ENCODE measurements around the gene P2RY8. TPM values are rescaled to one million over a fixed set of nuclear protein-coding genes. Genes with fewer than 3 reads are reported as not detected.
"Not testable (repeated sequence)": the region's sequence is repeated elsewhere in the genome, so short reads cannot be mapped to it uniquely, and the experiment has no call there.

The P2RY8 gene
- total RNA-seq, 1 experiment from 2014 or later = not detected

- no peaks in the 10 kb centered on the region for H3K9me3 Mint-ChIP-seq (ENCODE audit: low read depth, unreplicated experiment)
- CTCF ChIA-PET = no interaction called here
- BruUV-seq (replicated peaks) = no TSS peak
- no peak overlapping the region for H3K4me3 Mint-ChIP-seq (ENCODE audit: low read depth, unreplicated experiment)
- no peaks in the 10 kb centered on the region for H3K4me1 Mint-ChIP-seq (ENCODE audit: low read depth, unreplicated experiment)
- intact Hi-C loops (cut with micrococcal nuclease; ENCODE audit: unreplicated experiment) = no loop called here
- H3K27me3 Mint-ChIP-seq (ENCODE audit: unreplicated experiment) = no peaks in the 10 kb centered on the region
- peaks cover 8% of the 10 kb centered on the region for H3K36me3 Mint-ChIP-seq (ENCODE audit: insufficient read depth, unreplicated experiment)
- DNase-seq = no peak
- TF ChIP-seq, protein P1, sequence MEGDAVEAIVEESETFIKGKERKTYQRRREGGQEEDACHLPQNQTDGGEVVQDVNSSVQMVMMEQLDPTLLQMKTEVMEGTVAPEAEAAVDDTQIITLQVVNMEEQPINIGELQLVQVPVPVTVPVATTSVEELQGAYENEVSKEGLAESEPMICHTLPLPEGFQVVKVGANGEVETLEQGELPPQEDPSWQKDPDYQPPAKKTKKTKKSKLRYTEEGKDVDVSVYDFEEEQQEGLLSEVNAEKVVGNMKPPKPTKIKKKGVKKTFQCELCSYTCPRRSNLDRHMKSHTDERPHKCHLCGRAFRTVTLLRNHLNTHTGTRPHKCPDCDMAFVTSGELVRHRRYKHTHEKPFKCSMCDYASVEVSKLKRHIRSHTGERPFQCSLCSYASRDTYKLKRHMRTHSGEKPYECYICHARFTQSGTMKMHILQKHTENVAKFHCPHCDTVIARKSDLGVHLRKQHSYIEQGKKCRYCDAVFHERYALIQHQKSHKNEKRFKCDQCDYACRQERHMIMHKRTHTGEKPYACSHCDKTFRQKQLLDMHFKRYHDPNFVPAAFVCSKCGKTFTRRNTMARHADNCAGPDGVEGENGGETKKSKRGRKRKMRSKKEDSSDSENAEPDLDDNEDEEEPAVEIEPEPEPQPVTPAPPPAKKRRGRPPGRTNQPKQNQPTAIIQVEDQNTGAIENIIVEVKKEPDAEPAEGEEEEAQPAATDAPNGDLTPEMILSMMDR (IDR thresholded peaks at IDR 0.05; ENCODE audit: unreplicated experiment) = no peak
- no peak overlapping the region for H3K27ac Mint-ChIP-seq (ENCODE audit: unreplicated experiment)
These were observed 52.4 kb downstream of the P2RY8 start for GRCh38 chrX:1484638-1485019.

DNA sequence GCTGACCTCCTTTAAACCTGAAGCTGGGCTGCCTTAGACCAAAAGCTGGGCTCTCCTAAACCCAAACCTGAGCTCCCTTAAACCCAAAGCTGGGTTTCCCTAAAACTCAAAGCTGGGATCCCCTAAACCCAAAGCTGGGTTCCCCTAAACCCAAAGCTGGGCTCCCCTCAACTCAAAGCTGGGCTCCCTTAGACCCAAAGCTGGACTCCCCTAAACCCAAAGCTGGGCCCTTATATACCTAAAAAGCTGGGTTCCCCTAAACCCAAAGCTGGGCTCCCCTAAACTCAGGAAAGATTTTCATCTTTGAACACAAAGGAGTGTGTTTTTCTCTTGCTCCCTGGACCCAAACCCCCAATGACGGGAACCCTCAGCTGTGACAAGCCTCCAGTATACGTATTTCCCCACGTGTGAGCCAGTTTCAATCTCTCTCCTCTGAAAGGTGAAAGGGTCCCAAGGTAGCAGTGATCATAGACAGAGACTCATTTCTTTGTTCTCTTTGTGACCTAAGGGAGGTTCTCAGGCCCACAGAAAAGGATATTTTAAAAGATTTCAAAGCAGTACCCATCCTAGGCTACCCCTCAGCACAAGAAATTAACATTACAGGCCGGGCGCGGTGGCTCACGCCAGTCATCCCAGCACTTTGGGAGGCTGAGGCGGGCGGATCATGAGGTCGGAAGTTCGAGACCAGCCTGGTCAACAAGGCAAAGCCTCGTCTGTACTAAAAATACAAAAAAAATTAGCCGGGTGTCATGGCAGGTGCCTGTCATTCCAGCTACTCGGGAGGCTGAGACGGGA lies 52.9 kb downstream of the P2RY8 start:
- TF ChIP-seq, protein P1 (IDR thresholded peaks at IDR 0.05; ENCODE audit: unreplicated experiment) = no peak
- no peak for DNase-seq
- CTCF ChIA-PET = no interaction called here
- BruUV-seq (replicated peaks) = no TSS peak
- intact Hi-C loops (cut with micrococcal nuclease; ENCODE audit: unreplicated experiment) = no loop called here
- H3K4me3 Mint-ChIP-seq (ENCODE audit: low read depth, unreplicated experiment) = no peak overlapping the region
- no peaks in the 10 kb centered on the region for H3K9me3 Mint-ChIP-seq (ENCODE audit: low read depth, unreplicated experiment)
- no peak overlapping the region for H3K27ac Mint-ChIP-seq (ENCODE audit: unreplicated experiment)
- no peaks in the 10 kb centered on the region for H3K4me1 Mint-ChIP-seq (ENCODE audit: low read depth, unreplicated experiment)
- no peaks in the 10 kb centered on the region for H3K27me3 Mint-ChIP-seq (ENCODE audit: unreplicated experiment)
- peaks cover 8% of the 10 kb centered on the region for H3K36me3 Mint-ChIP-seq (ENCODE audit: insufficient read depth, unreplicated experiment)

- H3K4me1 Mint-ChIP-seq (ENCODE audit: low read depth, unreplicated experiment); CTCF ChIA-PET; intact Hi-C loops (cut with micrococcal nuclease; ENCODE audit: unreplicated experiment); H3K36me3 Mint-ChIP-seq (ENCODE audit: insufficient read depth, unreplicated experiment); DNase-seq; H3K9me3 Mint-ChIP-seq (ENCODE audit: low read depth, unreplicated experiment); H3K4me3 Mint-ChIP-seq (ENCODE audit: low read depth, unreplicated experiment); H3K27ac Mint-ChIP-seq (ENCODE audit: unreplicated experiment); BruUV-seq (replicated peaks): not testable (repeated sequence)
- H3K27me3 Mint-ChIP-seq (ENCODE audit: unreplicated experiment) = peaks cover 13% of the 10 kb centered on the region
These were observed 54.5 kb downstream of the P2RY8 start for GRCh38 chrX:1482530-1482928.

DNA sequence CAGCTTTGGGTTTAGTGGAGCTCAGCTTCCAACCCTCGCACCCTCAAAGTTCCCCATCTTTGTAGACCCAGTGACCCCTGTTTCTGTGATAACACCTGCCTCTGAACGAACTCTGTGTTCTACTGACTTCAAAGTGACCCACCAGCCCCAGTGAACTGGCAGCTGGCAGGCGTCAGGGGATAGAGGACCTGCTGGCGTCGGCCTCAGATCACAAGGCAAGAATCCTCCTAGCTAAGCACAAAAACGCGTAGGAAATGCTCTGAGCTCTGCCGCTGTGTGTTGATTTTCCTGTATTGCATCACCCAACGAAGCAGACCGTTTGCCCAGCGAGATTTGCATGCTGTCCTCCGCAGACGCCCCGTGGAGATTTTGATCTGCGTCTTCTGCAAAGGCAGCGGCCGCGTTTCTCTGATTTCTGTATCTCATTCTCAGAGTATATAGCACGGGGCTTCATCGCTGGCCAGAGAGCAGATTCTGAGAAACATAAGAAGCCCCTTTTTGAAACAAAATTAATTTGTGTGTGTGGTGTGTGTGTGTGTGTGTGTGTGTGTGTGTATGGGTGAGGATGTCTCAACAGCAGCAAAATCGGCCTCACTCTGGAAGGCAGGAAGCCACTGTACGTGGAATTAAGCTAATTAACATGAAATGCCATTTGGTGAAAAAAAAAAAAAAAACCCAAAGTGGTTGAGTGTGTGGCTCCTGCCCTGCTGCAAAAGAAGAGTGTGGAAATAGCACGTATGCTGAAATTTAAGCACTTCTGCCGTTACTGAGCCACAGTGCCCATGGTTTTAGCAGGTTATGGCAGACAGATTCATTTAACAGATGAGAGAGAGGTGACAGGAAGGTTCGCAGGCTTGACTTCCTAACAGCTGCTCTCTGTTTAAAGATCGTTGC lies 55.1 kb downstream of the P2RY8 start:
- intact Hi-C loops (cut with micrococcal nuclease; ENCODE audit: unreplicated experiment) = no loop called here
- Mint-ChIP-seq H3K27me3 (ENCODE audit: unreplicated experiment) (peaks cover 19% of the 10 kb centered on the region), H3K4me1 (ENCODE audit: low read depth, unreplicated experiment) (no peaks in the 10 kb centered on the region), H3K27ac (ENCODE audit: unreplicated experiment) (peak overlapping the region; percentile 88), H3K36me3 (ENCODE audit: insufficient read depth, unreplicated experiment) (peaks cover 5% of the 10 kb centered on the region), H3K9me3 (ENCODE audit: low read depth, unreplicated experiment) (peaks cover 3% of the 10 kb centered on the region), H3K4me3 (ENCODE audit: low read depth, unreplicated experiment) (peak overlapping the region; percentile 67)
- CTCF ChIA-PET = no interaction called here
- no TSS peak for BruUV-seq (replicated peaks)
- TF ChIP-seq, protein P1 (IDR thresholded peaks at IDR 0.05; ENCODE audit: unreplicated experiment) = no peak
- peak; percentile 35 for DNase-seq
